Jurkat, Clone E6-1 (cell line): Measurements from ENCODE around the gene RNF151.

Experiments used
- DNase-seq: peaks from one replicate; pipeline ENCODE4 v3.0.0-alpha.2; 2011; ENCODE audit warnings: low read depth, low spot score
- H3K4me3 ChIP-seq: 2 replicates; pipeline ENCODE4 v1.5.1; 2011; ENCODE audit warnings: mild to moderate bottlenecking, low read length, control low read depth, moderate library complexity

The RNF151 gene

GRCh38 chr16:1987198-1987597 is 20.5 kb downstream of the RNF151 start:
- H3K4me3 ChIP-seq: no peak overlapping the region
- no peak for DNase-seq

- no peak for DNase-seq
- H3K4me3 ChIP-seq: no peak within 1 kb of the TSS
Measured at GRCh38 chr16:1989209-1990100, 22.8 kb downstream of the RNF151 start, which contains the start of gene SYNGR3. TSS of gene SYNGR3 (plus strand) at chr16:1989970. CDS start at chr16:1990103, 133 bp downstream.

GRCh38 chr16:1990101-1990350 is 23.4 kb downstream of the RNF151 start:
- DNase-seq: no peak
- H3K4me3 ChIP-seq: no peak overlapping the region

GRCh38 chr16:1990351-1991134 is 23.9 kb downstream of the RNF151 start:
- no peak overlapping the region for H3K4me3 ChIP-seq
- DNase-seq: no peak

- DNase-seq: no peak
- H3K4me3 ChIP-seq: no peak overlapping the region
Measured at GRCh38 chr16:1991135-1991551, 24.5 kb downstream of the RNF151 start.

- H3K4me3 ChIP-seq: peak overlapping the region; percentile 29; the same call in 1 of the 2 replicates
- no peak for DNase-seq
Measured at GRCh38 chr16:1991588-1991947, 24.9 kb downstream of the RNF151 start.

GRCh38 chr16:1991948-1992703 is 25.5 kb downstream of the RNF151 start:
- peak overlapping the region; percentile 29 for H3K4me3 ChIP-seq
- peak; percentile 78 for DNase-seq

GRCh38 chr16:1992704-1993317 is 26.2 kb downstream of the RNF151 start:
- DNase-seq: no peak

GRCh38 chr16:1993731-1994131 is 27.1 kb downstream of the RNF151 start:
- no peak overlapping the region for H3K4me3 ChIP-seq
- DNase-seq: no peak

More at GRCh38 chr16:1992704-1993317, 26.2 kb downstream of the RNF151 start:
- no peak overlapping the region for H3K4me3 ChIP-seq

GRCh38 chr16:1997494-1998359 is 31.1 kb downstream of the RNF151 start:
- H3K4me3 ChIP-seq: no peak overlapping the region
- DNase-seq: no peak

GRCh38 chr16:1998360-1998835 is 31.7 kb downstream of the RNF151 start:
- H3K4me3 ChIP-seq: no peak overlapping the region
- DNase-seq: no peak

- no peak overlapping the region for H3K4me3 ChIP-seq
- no peak for DNase-seq
Measured at GRCh38 chr16:1998852-1999801, 32.5 kb downstream of the RNF151 start.

GRCh38 chr16:1999866-2000514 is 33.3 kb downstream of the RNF151 start:
- no peak overlapping the region for H3K4me3 ChIP-seq
- no peak for DNase-seq

GRCh38 chr16:2001035-2001434 is 34.4 kb downstream of the RNF151 start:
- no peak overlapping the region for H3K4me3 ChIP-seq
- no peak for DNase-seq

- H3K4me3 ChIP-seq: no peak overlapping the region
- DNase-seq: no peak
Measured at GRCh38 chr16:2001456-2002355, 35.0 kb downstream of the RNF151 start.
